HG02588 (cell line): ENCODE measurements around the gene TBX1.

Source experiments
- ATAC-seq: cut with Tn5 transposase; IDR thresholded peaks from one replicate; pipeline ENCODE4 v1.9.1; 2021; ENCODE audit warnings: mild to moderate bottlenecking, moderate library complexity; ENCODE audit not compliant: unreplicated experiment

The TBX1 gene

GRCh38 chr22:19809741-19810140 lies 49.2 kb downstream of the TBX1 start:
- no peak for ATAC-seq

GRCh38 chr22:19810381-19811201 lies 50.0 kb downstream of the TBX1 start:
- no peak for ATAC-seq

GRCh38 chr22:19811211-19811621 lies 50.6 kb downstream of the TBX1 start:
- no peak for ATAC-seq

GRCh38 chr22:19811811-19812771 lies 51.5 kb downstream of the TBX1 start:
- no peak for ATAC-seq

GRCh38 chr22:19812910-19813309 lies 52.3 kb downstream of the TBX1 start:
- ATAC-seq: no peak

DNA sequence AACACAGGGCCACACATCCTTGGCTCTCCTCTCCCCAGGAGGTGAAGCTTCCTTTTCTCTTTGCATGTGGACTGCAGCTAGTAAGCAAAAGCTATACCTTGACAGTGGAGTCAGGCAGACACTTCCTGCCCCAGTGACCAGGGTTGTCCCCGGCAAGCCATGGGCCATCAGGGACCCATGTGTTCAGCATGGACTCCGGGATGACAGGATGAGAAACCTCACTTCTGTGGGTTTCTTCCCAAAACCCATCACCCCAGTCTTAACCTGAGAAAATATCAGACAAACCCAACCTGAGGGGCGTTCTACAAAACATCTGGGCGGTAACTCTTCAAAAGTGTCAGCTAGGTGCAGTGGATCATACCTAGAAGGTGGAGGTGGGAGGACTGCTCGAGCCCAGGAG lies 53.9 kb downstream of the TBX1 start:
- no peak for ATAC-seq

DNA sequence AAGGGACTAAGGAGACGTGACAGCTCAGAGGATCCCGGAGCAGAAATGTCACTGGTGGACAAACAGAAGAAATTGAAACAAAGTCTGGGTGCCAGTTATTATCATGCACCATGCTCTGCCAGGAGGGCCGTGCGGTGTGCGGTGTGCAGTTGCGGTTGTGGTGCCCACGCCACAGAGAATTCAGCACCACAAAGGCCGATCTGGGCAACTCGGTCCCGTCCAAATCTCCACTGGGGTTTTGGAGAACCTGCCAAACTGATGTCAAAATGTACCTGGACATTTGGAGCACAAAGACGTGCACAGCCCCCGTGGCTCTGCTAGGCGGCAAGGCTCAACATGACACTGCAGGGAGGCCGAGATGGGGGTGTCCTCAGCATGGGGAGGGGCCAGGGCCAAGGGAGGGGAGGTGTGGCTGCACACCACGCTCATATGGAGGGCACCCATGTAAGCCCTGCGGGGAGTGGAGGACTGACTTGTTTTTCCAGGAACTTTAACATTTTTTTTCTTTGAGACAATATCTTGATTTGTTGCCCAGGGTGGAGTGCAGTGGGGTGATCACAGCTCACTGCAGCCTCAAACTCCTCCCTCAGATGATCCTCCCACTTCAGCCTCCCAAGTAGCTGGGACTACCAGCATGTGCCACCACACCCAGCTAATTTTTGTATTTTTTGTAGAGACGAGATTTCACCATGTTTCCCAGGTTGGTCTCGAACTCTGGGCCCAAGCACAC lies 54.7 kb downstream of the TBX1 start:
- ATAC-seq: no peak

GRCh38 chr22:19815823-19816290 lies 55.3 kb downstream of the TBX1 start:
- no peak for ATAC-seq

- no peak for ATAC-seq
These were observed 56.0 kb downstream of the TBX1 start for GRCh38 chr22:19816372-19817119.
